Effector memory CD4-positive, alpha-beta T cell (primary cell): Measurements from ENCODE around the gene GGN.
A peak's percentile ranks its signal among the peaks of the same experiment; 100 is the strongest.
"Not testable (repeated sequence)": the region's sequence is repeated elsewhere in the genome, so short reads cannot be mapped to it uniquely, and the experiment has no call there.

Source experiments
- DNase-seq, 3 donors: peaks; one replicate each; pipeline ENCODE4 v3.0.0-alpha.2; 2020
- H3K27ac ChIP-seq: 2 replicates; pipeline ENCODE4 v1.7.0; 2013; ENCODE audit warnings: mild to moderate bottlenecking, low read length, moderate library complexity; ENCODE audit not compliant: insufficient read depth, poor library complexity, severe bottlenecking
- H3K27me3 ChIP-seq: replicated peaks from 2 replicates; pipeline ENCODE4 v1.7.0; 2013; ENCODE audit warnings: mild to moderate bottlenecking, low read length; ENCODE audit not compliant: insufficient read depth, control insufficient read depth, poor library complexity, severe bottlenecking
- H3K36me3 ChIP-seq: 2 replicates; pipeline ENCODE4 v1.7.0; 2013; ENCODE audit warnings: mild to moderate bottlenecking, low read length, moderate library complexity; ENCODE audit not compliant: control insufficient read depth, insufficient read depth
- H3K4me1 ChIP-seq: 2 replicates; pipeline ENCODE4 v1.7.0; 2013; ENCODE audit warnings: low read length, mild to moderate bottlenecking; ENCODE audit not compliant: control insufficient read depth, insufficient read depth, poor library complexity, severe bottlenecking
- H3K4me3 ChIP-seq: 2 replicates; pipeline ENCODE4 v1.7.0; 2013; ENCODE audit warnings: low read length, low read depth, mild to moderate bottlenecking; ENCODE audit not compliant: insufficient read depth, poor library complexity, severe bottlenecking
- H3K9me3 ChIP-seq: 2 replicates; pipeline ENCODE4 v1.7.0; 2013; ENCODE audit warnings: mild to moderate bottlenecking, low read length, moderate library complexity; ENCODE audit not compliant: control insufficient read depth
- total RNA-seq, 3 donors: gene quantifications; one replicate each; lab custom pipeline; 2026; lab: John Stamatoyannopoulos, UW

The GGN gene, protein sequence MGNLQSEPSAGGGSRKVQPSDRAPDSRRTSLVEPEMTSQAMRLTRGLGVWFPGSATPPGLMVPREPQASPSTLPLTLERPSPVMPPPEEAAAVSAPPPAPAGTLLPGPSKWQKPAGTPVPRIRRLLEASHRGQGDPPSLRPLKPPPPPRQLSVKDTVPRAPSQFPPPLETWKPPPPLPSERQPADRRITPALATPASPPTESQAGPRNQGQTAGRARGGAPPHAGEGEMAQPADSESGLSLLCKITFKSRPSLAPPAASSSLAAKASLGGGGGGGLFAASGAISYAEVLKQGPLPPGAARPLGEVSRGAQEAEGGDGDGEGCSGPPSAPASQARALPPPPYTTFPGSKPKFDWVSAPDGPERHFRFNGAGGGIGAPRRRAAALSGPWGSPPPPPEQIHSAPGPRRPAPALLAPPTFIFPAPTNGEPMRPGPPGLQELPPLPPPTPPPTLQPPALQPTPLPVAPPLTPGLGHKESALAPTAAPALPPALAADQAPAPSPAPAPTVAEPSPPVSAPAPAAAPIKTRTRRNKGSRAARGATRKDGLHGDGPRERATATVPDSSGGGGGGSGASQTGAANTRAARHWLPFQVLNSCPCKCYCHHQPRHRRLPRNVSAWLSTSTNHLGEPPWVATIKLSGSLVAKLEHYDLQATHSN
- total RNA-seq = 0.19 to 0.52 (median 0.35) reads per million in 3 donors

DNA sequence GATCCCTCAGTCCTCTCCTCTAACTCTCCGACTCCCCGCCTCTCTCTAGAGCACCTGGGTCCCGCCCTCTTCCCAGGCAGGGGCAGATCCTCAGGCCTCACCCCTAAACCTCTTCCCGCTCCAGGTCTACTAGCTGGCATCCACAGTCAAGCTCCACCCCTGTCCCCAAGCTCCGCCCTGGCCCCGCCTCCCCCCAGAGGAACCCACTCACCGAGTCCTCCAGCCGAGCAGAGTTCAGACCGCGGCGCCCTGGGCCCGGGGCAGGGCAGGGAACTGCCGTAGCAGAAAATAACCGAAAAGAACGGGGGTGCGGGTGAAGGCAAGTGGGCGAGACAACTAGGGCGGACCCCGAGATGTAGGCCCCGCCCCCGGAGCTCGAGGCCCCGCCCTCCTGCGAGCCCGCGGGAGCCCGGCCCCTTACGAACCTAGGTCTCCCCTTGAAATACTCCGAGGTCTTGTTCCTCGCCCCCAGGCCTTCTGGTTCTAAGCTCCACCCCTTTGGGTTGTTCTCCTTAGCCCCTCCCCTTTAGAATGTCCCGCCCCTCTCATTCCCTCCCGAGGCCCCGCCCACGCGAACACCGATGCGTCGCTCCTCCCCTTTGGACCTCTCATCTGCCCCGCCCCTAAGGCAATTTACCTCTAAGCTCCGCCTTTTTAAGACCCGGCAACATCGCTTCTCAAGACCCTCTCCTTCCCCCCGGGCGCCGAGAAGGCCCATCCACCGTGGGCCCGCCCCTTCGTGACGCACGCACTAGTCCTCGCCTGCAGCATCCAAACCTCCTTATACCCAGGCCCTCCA is at the start of gene GGN:
TSS of gene GGN (minus strand) at position 485 of the 799 bp plus-strand sequence. CDS start 773 bp downstream, outside the sequence.
- no peaks in the 10 kb centered on the region for H3K9me3 ChIP-seq
- peak; percentile 75 to 82 (median 79) for DNase-seq
- peaks cover 34% of the 10 kb centered on the region for H3K4me1 ChIP-seq
- peaks cover 14% of the 10 kb centered on the region for H3K36me3 ChIP-seq
- H3K27me3 ChIP-seq = no peaks in the 10 kb centered on the region
- peak within 1 kb of the TSS; percentile 14 for H3K27ac ChIP-seq
- peak within 1 kb of the TSS; percentile 51 for H3K4me3 ChIP-seq

DNA sequence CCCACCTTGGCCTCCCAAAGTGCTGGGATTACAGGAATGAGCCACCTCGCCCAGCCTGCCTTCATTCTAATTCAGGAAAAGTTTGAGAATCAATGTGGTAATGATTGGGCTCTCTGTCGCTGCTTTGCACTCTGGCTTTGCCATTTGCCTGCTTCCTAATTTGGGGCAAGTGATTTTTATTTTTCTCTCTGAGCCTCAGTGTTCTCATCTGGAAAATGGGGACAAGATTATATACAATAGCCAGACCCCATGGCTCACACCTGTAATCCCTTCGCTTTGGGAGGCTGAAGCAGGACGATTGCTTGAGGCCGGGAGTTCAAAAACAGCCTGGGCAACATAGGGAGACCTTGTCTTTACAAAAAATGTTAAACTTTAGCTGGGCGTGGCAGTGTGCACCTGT is 49.5 kb upstream of the GGN start:
- no peak for DNase-seq
- no peaks in the 10 kb centered on the region for H3K9me3 ChIP-seq
- H3K4me1 ChIP-seq = peaks cover 3% of the 10 kb centered on the region
- no peak overlapping the region for H3K27ac ChIP-seq
- no peaks in the 10 kb centered on the region for H3K27me3 ChIP-seq
- H3K4me3 ChIP-seq = no peak overlapping the region
- H3K36me3 ChIP-seq = no peaks in the 10 kb centered on the region

DNA sequence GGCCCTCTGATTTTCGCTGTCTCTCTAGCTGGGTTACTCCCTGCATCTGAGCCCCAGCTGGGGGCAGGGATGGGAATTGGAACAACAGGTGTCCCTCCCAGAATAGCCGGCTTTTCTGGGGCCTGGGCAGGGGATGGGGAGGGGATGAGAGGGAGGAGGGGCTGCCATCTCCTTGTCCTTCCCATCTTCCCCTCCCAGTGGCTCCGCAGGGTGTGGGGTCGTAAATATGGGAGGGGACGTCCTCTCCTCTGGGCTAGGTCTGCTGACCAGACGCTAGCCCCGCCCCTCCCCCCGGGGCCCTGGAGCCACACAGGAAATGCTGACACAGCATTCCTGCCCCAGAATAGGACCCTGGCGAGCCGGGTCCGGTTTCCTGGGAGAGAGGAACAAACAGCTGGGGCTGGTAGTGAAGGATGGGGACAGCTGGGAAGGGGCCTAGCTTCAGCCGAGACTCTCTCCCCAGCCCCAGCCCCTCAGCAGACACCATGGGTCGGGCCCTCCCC is 46.8 kb upstream of the GGN start:
- DNase-seq = no peak
- H3K4me3 ChIP-seq = no peak overlapping the region
- H3K4me1 ChIP-seq = peaks cover 3% of the 10 kb centered on the region
- H3K36me3 ChIP-seq = no peaks in the 10 kb centered on the region
- H3K27me3 ChIP-seq = no peaks in the 10 kb centered on the region
- H3K9me3 ChIP-seq = no peaks in the 10 kb centered on the region
- H3K27ac ChIP-seq = no peak overlapping the region

- Histone ChIP-seq H3K27me3 (no peaks in the 10 kb centered on the region), H3K9me3 (no peaks in the 10 kb centered on the region), H3K4me3 (no peak within 1 kb of the TSS), H3K27ac (no peak within 1 kb of the TSS), H3K36me3 (no peaks in the 10 kb centered on the region), H3K4me1 (peaks cover 3% of the 10 kb centered on the region)
- DNase-seq = peak in 1 of 3 donors; percentile 19
Measured at GRCh38 chr19:38433268-38433733, 45.5 kb upstream of the GGN start, which contains the start of gene RYR1. Gene RYR1 (plus strand): TSS chr19:38433691. CDS start chr19:38433830, 139 bp downstream.

- no peak overlapping the region for H3K4me3 ChIP-seq
- no peaks in the 10 kb centered on the region for H3K36me3 ChIP-seq
- no peaks in the 10 kb centered on the region for H3K27me3 ChIP-seq
- H3K9me3 ChIP-seq = no peaks in the 10 kb centered on the region
- DNase-seq = no peak
- peaks cover 4% of the 10 kb centered on the region for H3K4me1 ChIP-seq
- no peak overlapping the region for H3K27ac ChIP-seq
Measured at GRCh38 chr19:38430931-38431330, 43.1 kb upstream of the GGN start.

- H3K27me3 ChIP-seq = no peaks in the 10 kb centered on the region
- no peak for DNase-seq
Measured at GRCh38 chr19:38429811-38430156, 42.0 kb upstream of the GGN start.

DNA sequence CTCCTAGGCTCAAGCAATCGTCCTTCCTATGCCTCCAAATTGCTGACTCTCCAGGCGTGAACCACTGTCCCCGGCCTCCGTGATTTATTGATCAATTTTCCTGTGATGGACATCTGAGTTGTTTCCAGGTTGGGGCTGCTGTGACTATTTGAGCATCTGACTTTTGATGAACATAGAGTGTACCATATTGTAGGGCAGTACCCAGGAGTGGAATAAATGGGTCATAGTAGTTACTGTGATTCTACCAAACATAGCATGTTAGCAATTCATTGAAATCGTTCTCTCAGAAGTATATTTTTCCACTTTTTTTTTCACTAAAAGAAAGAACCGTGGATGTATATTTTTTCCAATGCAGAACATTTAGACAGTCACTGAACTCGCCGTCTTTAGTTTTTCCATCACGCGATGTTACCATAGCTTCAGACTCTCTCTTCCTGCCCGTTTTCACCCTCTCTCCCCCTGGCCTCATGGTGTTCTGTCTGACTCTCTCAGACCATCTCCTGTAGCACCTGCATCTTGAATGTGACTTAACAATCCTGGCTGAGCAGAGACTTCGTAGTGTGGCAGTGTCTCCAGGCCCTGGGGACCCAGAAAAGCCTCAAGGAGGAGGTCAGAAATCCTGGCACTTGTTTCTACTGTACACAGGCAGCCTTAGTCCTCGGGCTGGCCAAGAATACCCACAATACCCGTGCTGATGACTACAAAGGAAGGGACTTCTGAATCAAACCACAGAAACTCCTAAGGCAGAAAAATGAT is 41.4 kb upstream of the GGN start:
- Histone ChIP-seq H3K4me3 (no peak overlapping the region), H3K36me3 (no peaks in the 10 kb centered on the region), H3K27ac (no peak overlapping the region), H3K9me3 (no peaks in the 10 kb centered on the region), H3K4me1 (peaks cover 10% of the 10 kb centered on the region), H3K27me3 (no peaks in the 10 kb centered on the region)
- no peak for DNase-seq

More at GRCh38 chr19:38429811-38430156, 42.0 kb upstream of the GGN start:
- Histone ChIP-seq H3K36me3 (no peaks in the 10 kb centered on the region), H3K9me3 (no peaks in the 10 kb centered on the region), H3K27ac (no peak overlapping the region), H3K4me3 (no peak overlapping the region), H3K4me1 (peaks cover 10% of the 10 kb centered on the region)

DNA sequence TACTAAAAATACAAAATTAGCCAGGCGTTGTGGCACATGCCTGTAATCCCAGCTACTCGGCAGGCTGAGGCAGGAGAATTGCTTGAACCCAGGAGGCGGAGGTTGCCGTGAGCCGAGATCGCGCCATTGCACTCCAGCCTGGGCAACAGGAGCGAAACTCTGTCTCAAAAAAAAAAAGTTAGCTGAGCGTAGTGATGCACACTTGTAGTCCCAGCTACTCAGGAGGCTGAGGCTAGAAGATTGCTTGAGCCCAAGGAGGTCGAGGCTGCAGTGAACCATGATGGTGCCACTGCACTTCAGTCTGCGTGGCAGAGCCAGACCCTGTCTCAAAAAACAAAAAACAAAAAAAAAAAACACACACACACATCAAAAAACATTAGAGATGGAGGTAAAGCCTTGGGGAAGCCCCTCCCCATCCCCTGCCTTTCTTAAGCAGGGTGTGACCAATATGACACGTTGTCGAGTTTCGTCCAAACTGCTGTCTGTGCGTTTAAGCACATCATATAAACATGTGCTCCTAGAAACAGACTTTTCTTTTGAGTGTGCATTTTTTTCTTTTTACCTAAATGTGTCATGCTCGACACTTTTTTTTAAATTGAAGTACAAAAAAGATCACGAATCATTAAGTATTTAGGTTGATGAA is 39.3 kb upstream of the GGN start:
- not testable (repeated sequence) for H3K9me3 ChIP-seq, H3K36me3 ChIP-seq, H3K4me3 ChIP-seq, H3K27ac ChIP-seq, H3K4me1 ChIP-seq, H3K27me3 ChIP-seq
- DNase-seq = peak in 2 of 3 donors; percentile 11 to 22
